ENCODE data around the gene STAT5B. TPM values are rescaled to one million over a fixed set of nuclear protein-coding genes. Genes with fewer than 3 reads are reported as not detected.

STAT5B gene
- total and polyA plus RNA-seq, 2 of the 8 experiments (the other 6 are each of a cell fraction or from before 2014, with no cell fraction given) = 35.3 to 52.6 TPM

GRCh38 chr17:42233994-42234393 lies 42.2 kb downstream of the STAT5B start:
- Histone ChIP-seq H3K18ac (ENCODE audit: extremely low read depth, low read length) (no peak overlapping the region), H2BK20ac (ENCODE audit: low read length) (no peak overlapping the region), H3K27me3 (replicated peaks in 1 of 4; ENCODE audit: control insufficient read depth in 3 of 4, extremely low read depth in 1 of 4, insufficient read depth in 3 of 4, low read length in 3 of 4) (no peaks in the 10 kb centered on the region), H2AFZ (ENCODE audit: low read length) (no peak overlapping the region), H3K23ac (ENCODE audit: insufficient read length) (no peak overlapping the region), H4K5ac (ENCODE audit: insufficient read length, low read depth, low read length) (no peak overlapping the region), H4K91ac (replicated peaks; ENCODE audit: insufficient read length, low read length) (no peak overlapping the region), H2AK5ac (ENCODE audit: low read depth, low read length) (no peak overlapping the region), H4K8ac (ENCODE audit: extremely low read depth, insufficient read depth, low read length) (no peak overlapping the region), H3K14ac (ENCODE audit: insufficient read length) (no peak overlapping the region), H3K79me2 (ENCODE audit: control insufficient read depth in 1 of 2, insufficient read depth in 2 of 2, low read length in 2 of 2) (peaks cover 0 to 10% of the 10 kb centered on the region in 2 experiments; a peak in 2 of 4 replicates), H3K4me3 (ENCODE audit: extremely low read depth in 1 of 4, insufficient read depth in 2 of 4, low read depth in 3 of 4, low read length in 4 of 4) (no peak overlapping the region), H3K9ac (replicated peaks in 1 of 4; ENCODE audit: extremely low read depth in 1 of 4, low read depth in 3 of 4, low read length in 3 of 4) (no peak overlapping the region), H3K56ac (replicated peaks; ENCODE audit: insufficient read length, low read depth, low read length) (no peak overlapping the region), H3K79me1 (ENCODE audit: low read depth, low read length) (peaks cover 4% of the 10 kb centered on the region; the same call in 1 of the 2 replicates), H2BK120ac (replicated peaks; ENCODE audit: low read depth, low read length) (no peak overlapping the region), H3K9me3 (ENCODE audit: insufficient read depth in 2 of 2, low read depth in 1 of 2, low read length in 1 of 2) (no peaks in the 10 kb centered on the region), H2BK5ac (ENCODE audit: low read depth, low read length) (no peak overlapping the region), H3K36me3 (ENCODE audit: control insufficient read depth in 2 of 4, insufficient read depth in 4 of 4, low read length in 3 of 4) (no peaks in the 10 kb centered on the region), H2BK15ac (ENCODE audit: low read length) (no peak overlapping the region), H4K20me1 (replicated peaks in 1 of 2; ENCODE audit: control insufficient read depth in 1 of 2, insufficient read depth in 2 of 2, low read length in 2 of 2) (peaks cover 0 to 2% of the 10 kb centered on the region in 2 experiments), H3K27ac (ENCODE audit: low read depth, low read length) (no peak overlapping the region), H3K4me2 (ENCODE audit: insufficient read depth in 1 of 2, low read depth in 2 of 2, low read length in 2 of 2) (no peak overlapping the region), H2BK12ac (ENCODE audit: low read depth, low read length) (no peak overlapping the region), H3K23me2 (ENCODE audit: low read depth, low read length) (peaks cover 1% of the 10 kb centered on the region; the same call in 1 of the 2 replicates), H3K4me1 (replicated peaks in 1 of 4; ENCODE audit: control insufficient read depth in 3 of 4, insufficient read depth in 4 of 4, low read length in 3 of 4) (no peaks in the 10 kb centered on the region), H3K4ac (replicated peaks; ENCODE audit: insufficient read length, low read depth, low read length) (no peak overlapping the region)
- WGBS, 2 experiments (ENCODE audit: extremely low coverage in 1 of 2, insufficient coverage in 1 of 2, insufficient read length in 1 of 2, insufficient replicate concordance in 2 of 2, low coverage in 1 of 2, low lambda C conversion rate in 2 of 2, missing lambda C conversion rate in 1 of 2) = 85% methylated on average over 2 of the region's 2 CpGs; no CpG with 5 or more reads in 1 of the 2 experiments
- DNase-seq (ENCODE audit: low read depth in 1 of 2, low spot score in 2 of 2) (no peak), FAIRE-seq (no peak)
- POLR2A ChIA-PET (ENCODE audit: partially characterized antibody) = no interaction called here
- CTCF ChIA-PET (ENCODE audit: partially characterized antibody) = interaction anchor here (7.8 kb wide), 1 partner anchor 11 kb away, joined by 56 read pairs; no protein-coding TSS in a partner anchor
- TF ChIP-seq KDM1A (IDR thresholded peaks at IDR 0.05; ENCODE audit: borderline replicate concordance, low read length) (no peak), SP2 (IDR thresholded peaks at IDR 0.05; ENCODE audit: low read length) (no peak), BACH1 (IDR thresholded peaks at IDR 0.05; ENCODE audit: low read length) (no peak), TEAD4 (IDR thresholded peaks at IDR 0.05; ENCODE audit: low read depth, low read length) (no peak), CTCF (IDR thresholded peaks at IDR 0.05; ENCODE audit: control extremely low read depth in 1 of 3, insufficient read depth in 1 of 3, low read depth in 1 of 3, low read length in 3 of 3) (no peak), BRCA1 (IDR thresholded peaks at IDR 0.05; ENCODE audit: low read depth, low read length) (no peak), BCL11A (IDR thresholded peaks at IDR 0.05; ENCODE audit: low read depth in 2 of 2, low read length in 2 of 2) (no peak), E2F6 (IDR thresholded peaks at IDR 0.05) (no peak)

Measured in H1 (cell line).